Calu3 (cell line): ENCODE data around the gene CCNB3. TPM values are rescaled to one million over a fixed set of nuclear protein-coding genes. Genes with fewer than 3 reads are reported as not detected.

ENCODE experiments used
- BruUV-seq: library from RNA; stranded (reverse); fragments of 400-500 nt; replicated peaks from 2 replicates; lab custom pipeline; 2021; lab: Mats Ljungman, UMichigan
- CTCF ChIA-PET: fragments of 300-600 bp; sonication (Branson Sonifier 250); formaldehyde crosslinking; loops from one replicate; lab custom pipeline; 2022; ENCODE audit warnings: antibody characterized with exemption; lab: Charles Lee
- DNase-seq: peaks from one replicate; pipeline ENCODE4 v3.0.0; 2022
- H3K27ac Mint-ChIP-seq: one replicate; pipeline ENCODE4 v1.8.0; 2022; ENCODE audit warnings: mixed read lengths; ENCODE audit not compliant: unreplicated experiment
- H3K27me3 Mint-ChIP-seq: one replicate; pipeline ENCODE4 v1.8.0; 2022; ENCODE audit warnings: mixed read lengths; ENCODE audit not compliant: unreplicated experiment
- H3K36me3 Mint-ChIP-seq: one replicate; pipeline ENCODE4 v1.8.0; 2022; ENCODE audit warnings: mild to moderate bottlenecking, moderate library complexity, mixed read lengths; ENCODE audit not compliant: insufficient read depth, unreplicated experiment
- H3K4me1 Mint-ChIP-seq: one replicate; pipeline ENCODE4 v1.8.0; 2022; ENCODE audit warnings: mild to moderate bottlenecking, low read depth, mixed read lengths; ENCODE audit not compliant: unreplicated experiment
- H3K4me3 Mint-ChIP-seq: one replicate; pipeline ENCODE4 v1.8.0; 2022; ENCODE audit warnings: mild to moderate bottlenecking, low read depth, moderate library complexity, mixed read lengths; ENCODE audit not compliant: unreplicated experiment
- H3K9me3 Mint-ChIP-seq: one replicate; pipeline ENCODE4 v1.8.0; 2022; ENCODE audit warnings: low read depth, mixed read lengths; ENCODE audit not compliant: unreplicated experiment
- intact Hi-C: fragments of 100-400 bp; cut with micrococcal nuclease; formaldehyde crosslinking; loops from one replicate; pipeline ENCODE4 v1.10.0; 2022; ENCODE audit not compliant: unreplicated experiment
- total RNA-seq: library from RNA; stranded (reverse); gene quantifications from 2 replicates; pipeline ENCODE4 v1.2.3, GENCODE V29; 2022
- TF ChIP-seq, protein P1 (sequence below): fragments of 200-600 bp; IDR thresholded peaks from one replicate; pipeline ENCODE4 v1.8.0; 2022; ENCODE audit warnings: antibody characterized with exemption; ENCODE audit not compliant: unreplicated experiment

Gene CCNB3
- total RNA-seq, 1 experiment from 2014 or later, result 0.73 TPM

GRCh38 chrX:50169717-50170116, 34.8 kb upstream of the CCNB3 start:
- CTCF ChIA-PET, result no interaction called here
- Mint-ChIP-seq H3K9me3 (no peaks in the 10 kb centered on the region), H3K36me3 (no peaks in the 10 kb centered on the region), H3K4me1 (no peaks in the 10 kb centered on the region), H3K4me3 (no peak overlapping the region), H3K27me3 (no peaks in the 10 kb centered on the region), H3K27ac (no peak overlapping the region)
- DNase-seq, result no peak
- intact Hi-C loops, result no loop called here
- TF ChIP-seq, protein P1, sequence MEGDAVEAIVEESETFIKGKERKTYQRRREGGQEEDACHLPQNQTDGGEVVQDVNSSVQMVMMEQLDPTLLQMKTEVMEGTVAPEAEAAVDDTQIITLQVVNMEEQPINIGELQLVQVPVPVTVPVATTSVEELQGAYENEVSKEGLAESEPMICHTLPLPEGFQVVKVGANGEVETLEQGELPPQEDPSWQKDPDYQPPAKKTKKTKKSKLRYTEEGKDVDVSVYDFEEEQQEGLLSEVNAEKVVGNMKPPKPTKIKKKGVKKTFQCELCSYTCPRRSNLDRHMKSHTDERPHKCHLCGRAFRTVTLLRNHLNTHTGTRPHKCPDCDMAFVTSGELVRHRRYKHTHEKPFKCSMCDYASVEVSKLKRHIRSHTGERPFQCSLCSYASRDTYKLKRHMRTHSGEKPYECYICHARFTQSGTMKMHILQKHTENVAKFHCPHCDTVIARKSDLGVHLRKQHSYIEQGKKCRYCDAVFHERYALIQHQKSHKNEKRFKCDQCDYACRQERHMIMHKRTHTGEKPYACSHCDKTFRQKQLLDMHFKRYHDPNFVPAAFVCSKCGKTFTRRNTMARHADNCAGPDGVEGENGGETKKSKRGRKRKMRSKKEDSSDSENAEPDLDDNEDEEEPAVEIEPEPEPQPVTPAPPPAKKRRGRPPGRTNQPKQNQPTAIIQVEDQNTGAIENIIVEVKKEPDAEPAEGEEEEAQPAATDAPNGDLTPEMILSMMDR, result no peak
- BruUV-seq, result no TSS peak

- TF ChIP-seq, protein P1, result no peak
- CTCF ChIA-PET, result interaction anchor here (0.7 kb wide), 1 partner anchor 122 kb away, joined by 3 read pairs; no protein-coding TSS in a partner anchor
- H3K4me1 Mint-ChIP-seq, result no peaks in the 10 kb centered on the region
- no TSS peak for BruUV-seq
- H3K27me3 Mint-ChIP-seq, result no peaks in the 10 kb centered on the region
- no peaks in the 10 kb centered on the region for H3K9me3 Mint-ChIP-seq
- no peak for DNase-seq
- no peak overlapping the region for H3K27ac Mint-ChIP-seq
- no peak overlapping the region for H3K4me3 Mint-ChIP-seq
- no peaks in the 10 kb centered on the region for H3K36me3 Mint-ChIP-seq
- intact Hi-C loops, result no loop called here
Measured at GRCh38 chrX:50180073-50180940, 24.3 kb upstream of the CCNB3 start.

GRCh38 chrX:50183891-50184290, 20.7 kb upstream of the CCNB3 start:
- Mint-ChIP-seq H3K27ac (no peak overlapping the region), H3K27me3 (no peaks in the 10 kb centered on the region), H3K36me3 (no peaks in the 10 kb centered on the region), H3K9me3 (no peaks in the 10 kb centered on the region), H3K4me3 (no peak overlapping the region), H3K4me1 (no peaks in the 10 kb centered on the region)
- intact Hi-C loops, result no loop called here
- TF ChIP-seq, protein P1, result no peak
- BruUV-seq, result no TSS peak
- DNase-seq, result no peak
- CTCF ChIA-PET, result no interaction called here

DNA sequence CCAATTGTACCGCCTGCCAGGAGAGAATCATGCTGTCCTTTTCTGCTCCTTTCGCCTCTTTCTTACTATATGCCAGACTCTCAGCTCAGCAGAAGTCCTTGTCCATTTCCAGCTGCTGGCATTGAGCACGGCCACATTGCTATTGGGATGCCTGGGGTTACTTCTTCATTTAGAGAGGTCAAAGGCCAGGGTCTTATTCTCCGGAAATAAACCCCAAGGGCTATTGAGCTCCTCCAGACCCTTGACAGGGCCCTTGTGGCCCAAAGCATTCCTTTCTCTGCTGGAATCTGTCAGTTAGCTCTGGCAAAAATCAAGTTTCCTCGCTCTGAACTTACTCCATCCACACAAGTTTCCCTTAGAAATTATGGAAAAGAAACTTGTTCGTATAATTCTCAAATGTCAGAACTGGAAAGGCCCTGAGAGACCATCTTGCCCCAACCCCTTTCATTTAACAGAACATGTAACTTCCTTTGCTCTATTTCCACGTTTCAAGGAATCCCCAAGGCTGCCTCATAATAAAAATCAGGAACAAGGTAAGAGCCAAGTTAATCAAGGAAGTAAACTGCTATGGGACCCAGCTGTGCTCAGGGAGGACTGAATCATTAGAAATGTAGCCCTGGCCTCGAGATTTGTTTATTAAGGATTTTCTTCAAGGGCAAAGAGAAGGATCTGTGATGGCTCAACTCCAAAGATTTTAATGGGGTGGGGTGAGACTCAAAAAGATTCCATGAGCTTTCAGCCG, 15.5 kb upstream of the CCNB3 start:
- Mint-ChIP-seq H3K4me1 (no peaks in the 10 kb centered on the region), H3K4me3 (no peak overlapping the region), H3K36me3 (no peaks in the 10 kb centered on the region), H3K27me3 (peaks cover 8% of the 10 kb centered on the region), H3K27ac (no peak overlapping the region), H3K9me3 (no peaks in the 10 kb centered on the region)
- DNase-seq, result no peak
- intact Hi-C loops, result no loop called here
- CTCF ChIA-PET, result interaction anchor here (1.2 kb wide), 1 partner anchor 89 kb away, joined by 4 read pairs; no protein-coding TSS in a partner anchor
- TF ChIP-seq, protein P1, result no peak
- no TSS peak for BruUV-seq
